NT2/D1 (cell line): ENCODE measurements around the gene TTC9C.

Experiments used
- SUZ12 ChIP-seq: IDR thresholded peaks from 2 replicates; pipeline ENCODE4 v1.6.1; 2011; ENCODE audit not compliant: insufficient read length, insufficient read depth; ENCODE audit errors: extremely low read depth
- ZNF274 ChIP-seq: IDR thresholded peaks from 2 replicates; pipeline ENCODE4 v1.6.1; 2011; ENCODE audit warnings: mild to moderate bottlenecking, low read depth, low read length

GRCh38 chr11:62707277-62707861 is 20.9 kb upstream of the TTC9C start, which contains the start of the genes BSCL2 and GNG3:
- TF ChIP-seq ZNF274 (no peak), SUZ12 (no peak)
